ENCODE data around the gene SGSH.

SGSH gene

DNA sequence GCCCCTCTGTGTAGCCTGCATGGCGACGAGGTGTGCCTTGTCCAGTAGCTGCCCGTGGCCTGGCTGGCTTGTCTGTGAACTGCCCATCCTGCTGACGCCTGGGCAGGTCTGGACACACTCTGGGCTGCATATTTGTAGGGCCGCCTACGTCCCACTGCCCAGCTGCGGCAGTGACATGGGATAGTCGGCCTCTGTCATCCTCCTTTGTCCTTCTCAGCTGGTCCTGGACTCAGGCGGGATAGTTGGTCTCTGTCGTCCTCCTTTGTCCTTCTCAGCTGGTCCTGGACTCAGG, 35.8 kb downstream of the SGSH start:
- no peak overlapping the region for H3K9ac ChIP-seq (ENCODE audit: low read depth, low read length, poor library complexity, severe bottlenecking)

DNA sequence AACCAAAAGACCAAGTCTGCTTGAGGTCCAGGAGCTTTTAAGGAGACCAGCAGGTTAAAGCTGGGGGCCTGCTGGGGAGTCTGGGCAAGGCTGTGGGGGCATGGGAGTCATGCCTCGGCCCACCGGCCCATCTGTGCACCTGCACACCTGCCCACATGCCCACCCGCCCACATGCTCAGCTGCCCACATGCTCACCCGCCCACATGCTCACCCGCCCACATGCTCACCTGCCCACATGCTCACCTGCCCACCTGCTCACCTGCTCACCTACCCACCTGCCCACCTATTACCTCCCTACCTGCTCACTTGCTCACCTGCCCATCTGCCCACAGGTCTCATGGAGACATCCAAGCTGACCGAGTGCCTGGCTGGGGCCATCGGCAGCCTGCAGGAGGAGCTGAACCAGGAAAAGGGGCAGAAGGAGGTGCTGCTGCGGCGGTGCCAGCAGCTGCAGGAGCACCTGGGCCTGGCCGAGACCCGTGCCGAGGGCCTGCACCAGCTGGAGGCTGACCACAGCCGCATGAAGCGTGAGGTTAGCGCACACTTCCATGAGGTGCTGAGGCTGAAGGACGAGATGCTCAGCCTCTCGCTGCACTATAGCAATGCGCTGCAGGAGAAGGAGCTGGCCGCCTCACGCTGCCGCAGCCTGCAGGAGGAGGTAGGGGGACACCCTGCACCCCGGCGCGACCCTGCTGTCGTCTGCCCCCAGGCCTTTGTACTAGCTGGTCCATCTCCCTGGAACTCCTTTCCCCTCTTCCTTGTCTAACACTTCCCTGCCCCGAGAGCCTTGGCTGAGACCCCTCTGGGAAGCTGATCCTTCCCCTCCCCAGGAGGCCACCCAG, 36.3 kb downstream of the SGSH start:
- H4K20me1 ChIP-seq (ENCODE audit: insufficient read depth, low read length, poor library complexity, severe bottlenecking), result no peaks in the 10 kb centered on the region
- H3K4me2 ChIP-seq (ENCODE audit: low read depth, low read length, poor library complexity, severe bottlenecking), result no peak overlapping the region
- no peaks in the 10 kb centered on the region for H3F3A ChIP-seq (ENCODE audit: low read depth)
- no peaks in the 10 kb centered on the region for H3K9me2 ChIP-seq (replicated peaks; ENCODE audit: low read depth, low read length)
- H3K9ac ChIP-seq (ENCODE audit: low read depth, low read length, poor library complexity, severe bottlenecking), result no peak overlapping the region
- H3K79me2 ChIP-seq (ENCODE audit: insufficient read depth, low read length), result no peaks in the 10 kb centered on the region
- H2AFZ ChIP-seq (ENCODE audit: low read length), result no peak overlapping the region
- H3K36me3 ChIP-seq (ENCODE audit: insufficient read depth, low read length), result no peaks in the 10 kb centered on the region
- H3K4me3 ChIP-seq (ENCODE audit: low read length, poor library complexity, severe bottlenecking), result no peak overlapping the region
- H3K9me3 ChIP-seq (ENCODE audit: insufficient read depth, low read depth, low read length), result no peaks in the 10 kb centered on the region
- H3K4me1 ChIP-seq (ENCODE audit: insufficient read depth, low read length, poor library complexity, severe bottlenecking), result no peaks in the 10 kb centered on the region
- TF ChIP-seq EZH2phosphoT487 (IDR thresholded peaks at IDR 0.05; ENCODE audit: borderline replicate concordance), result no peak
- TF ChIP-seq, protein P1, sequence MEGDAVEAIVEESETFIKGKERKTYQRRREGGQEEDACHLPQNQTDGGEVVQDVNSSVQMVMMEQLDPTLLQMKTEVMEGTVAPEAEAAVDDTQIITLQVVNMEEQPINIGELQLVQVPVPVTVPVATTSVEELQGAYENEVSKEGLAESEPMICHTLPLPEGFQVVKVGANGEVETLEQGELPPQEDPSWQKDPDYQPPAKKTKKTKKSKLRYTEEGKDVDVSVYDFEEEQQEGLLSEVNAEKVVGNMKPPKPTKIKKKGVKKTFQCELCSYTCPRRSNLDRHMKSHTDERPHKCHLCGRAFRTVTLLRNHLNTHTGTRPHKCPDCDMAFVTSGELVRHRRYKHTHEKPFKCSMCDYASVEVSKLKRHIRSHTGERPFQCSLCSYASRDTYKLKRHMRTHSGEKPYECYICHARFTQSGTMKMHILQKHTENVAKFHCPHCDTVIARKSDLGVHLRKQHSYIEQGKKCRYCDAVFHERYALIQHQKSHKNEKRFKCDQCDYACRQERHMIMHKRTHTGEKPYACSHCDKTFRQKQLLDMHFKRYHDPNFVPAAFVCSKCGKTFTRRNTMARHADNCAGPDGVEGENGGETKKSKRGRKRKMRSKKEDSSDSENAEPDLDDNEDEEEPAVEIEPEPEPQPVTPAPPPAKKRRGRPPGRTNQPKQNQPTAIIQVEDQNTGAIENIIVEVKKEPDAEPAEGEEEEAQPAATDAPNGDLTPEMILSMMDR (conservative IDR thresholded peaks at IDR 0.05; ENCODE audit: low read length), result no peak
- H3K27me3 ChIP-seq (ENCODE audit: insufficient read depth, low read length, poor library complexity, severe bottlenecking), result no peaks in the 10 kb centered on the region

More for the DNA sequence above, 35.8 kb downstream of the SGSH start:
- H3K9me3 ChIP-seq (ENCODE audit: insufficient read depth, low read depth, low read length), result no peaks in the 10 kb centered on the region
- TF ChIP-seq, protein P1 (conservative IDR thresholded peaks at IDR 0.05; ENCODE audit: low read length), result no peak
- TF ChIP-seq EZH2phosphoT487 (IDR thresholded peaks at IDR 0.05; ENCODE audit: borderline replicate concordance), result no peak
- no peaks in the 10 kb centered on the region for H3K4me1 ChIP-seq (ENCODE audit: insufficient read depth, low read length, poor library complexity, severe bottlenecking)
- no peaks in the 10 kb centered on the region for H3K79me2 ChIP-seq (ENCODE audit: insufficient read depth, low read length)
- H2AFZ ChIP-seq (ENCODE audit: low read length), result no peak overlapping the region
- no peaks in the 10 kb centered on the region for H3K27me3 ChIP-seq (ENCODE audit: insufficient read depth, low read length, poor library complexity, severe bottlenecking)
- no peaks in the 10 kb centered on the region for H3K36me3 ChIP-seq (ENCODE audit: insufficient read depth, low read length)
- no peaks in the 10 kb centered on the region for H3K9me2 ChIP-seq (replicated peaks; ENCODE audit: low read depth, low read length)
- no peak overlapping the region for H3K4me3 ChIP-seq (ENCODE audit: low read length, poor library complexity, severe bottlenecking)
- H3K4me2 ChIP-seq (ENCODE audit: low read depth, low read length, poor library complexity, severe bottlenecking), result no peak overlapping the region
- no peaks in the 10 kb centered on the region for H3F3A ChIP-seq (ENCODE audit: low read depth)
- no peaks in the 10 kb centered on the region for H4K20me1 ChIP-seq (ENCODE audit: insufficient read depth, low read length, poor library complexity, severe bottlenecking)

DNA sequence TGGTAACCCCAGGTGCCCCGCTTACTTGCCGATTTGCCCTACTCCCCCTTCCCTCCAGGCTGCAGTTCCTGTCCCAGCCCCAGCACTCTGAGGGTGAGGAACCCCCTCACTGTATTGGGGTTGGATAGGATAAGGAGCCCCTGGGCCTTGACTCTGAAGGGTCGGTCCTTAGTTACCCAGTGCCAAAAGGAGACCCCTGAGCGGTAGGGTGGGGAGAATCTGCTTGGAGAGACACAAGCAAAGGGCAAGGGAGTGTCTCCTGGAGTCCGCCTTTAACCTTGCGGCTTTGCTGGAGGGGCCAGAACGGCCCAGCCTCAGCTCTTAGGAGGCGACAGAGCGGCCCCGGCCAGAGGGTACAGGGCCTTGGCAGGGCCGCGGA, 37.3 kb downstream of the SGSH start:
- no peaks in the 10 kb centered on the region for H3K9me3 ChIP-seq (ENCODE audit: insufficient read depth, low read depth, low read length)
- no peaks in the 10 kb centered on the region for H3F3A ChIP-seq (ENCODE audit: low read depth)
- H3K79me2 ChIP-seq (ENCODE audit: insufficient read depth, low read length), result no peaks in the 10 kb centered on the region
- H3K9me2 ChIP-seq (replicated peaks; ENCODE audit: low read depth, low read length), result no peaks in the 10 kb centered on the region
- H3K27me3 ChIP-seq (ENCODE audit: insufficient read depth, low read length, poor library complexity, severe bottlenecking), result no peaks in the 10 kb centered on the region
- no peak overlapping the region for H2AFZ ChIP-seq (ENCODE audit: low read length)
- no peak overlapping the region for H3K9ac ChIP-seq (ENCODE audit: low read depth, low read length, poor library complexity, severe bottlenecking)
- H3K4me1 ChIP-seq (ENCODE audit: insufficient read depth, low read length, poor library complexity, severe bottlenecking), result no peaks in the 10 kb centered on the region
- no peak overlapping the region for H3K4me2 ChIP-seq (ENCODE audit: low read depth, low read length, poor library complexity, severe bottlenecking)
- no peak for TF ChIP-seq EZH2phosphoT487 (IDR thresholded peaks at IDR 0.05; ENCODE audit: borderline replicate concordance)
- TF ChIP-seq, protein P1 (conservative IDR thresholded peaks at IDR 0.05; ENCODE audit: low read length), result no peak
- no peak overlapping the region for H3K4me3 ChIP-seq (ENCODE audit: low read length, poor library complexity, severe bottlenecking)
- H4K20me1 ChIP-seq (ENCODE audit: insufficient read depth, low read length, poor library complexity, severe bottlenecking), result no peaks in the 10 kb centered on the region
- no peaks in the 10 kb centered on the region for H3K36me3 ChIP-seq (ENCODE audit: insufficient read depth, low read length)
